Left hindlimb (tissue), 1 donor: Measurements from ENCODE around the gene SEPHS2.
"Not testable (repeated sequence)": the region's sequence is repeated elsewhere in the genome, so short reads cannot be mapped to it uniquely, and the experiment has no call there.

ENCODE experiments used
- DNase-seq: peaks from one replicate; pipeline ENCODE4 v3.0.0-alpha.2; 2018

The SEPHS2 gene

GRCh38 chr16:30445408-30446202 lies at the start of gene SEPHS2:
Gene SEPHS2, minus strand, starts transcription at chr16:30445874. Its CDS starts 147 bp downstream, at chr16:30445727.
- peak; percentile 95 for DNase-seq

- no peak for DNase-seq
Measured at GRCh38 chr16:30494709-30495108, 49.0 kb upstream of the SEPHS2 start.

GRCh38 chr16:30493941-30494488 lies 48.3 kb upstream of the SEPHS2 start:
- DNase-seq = no peak

- DNase-seq = no peak
Measured at GRCh38 chr16:30491744-30492308, 46.2 kb upstream of the SEPHS2 start.

- no peak for DNase-seq
Measured at GRCh38 chr16:30491229-30491628, 45.6 kb upstream of the SEPHS2 start.

GRCh38 chr16:30490210-30490609 lies 44.5 kb upstream of the SEPHS2 start:
- DNase-seq = no peak

- DNase-seq = no peak
Measured at GRCh38 chr16:30488764-30489605, 43.3 kb upstream of the SEPHS2 start.

- no peak for DNase-seq
Measured at GRCh38 chr16:30485818-30486436, 40.3 kb upstream of the SEPHS2 start.

- DNase-seq = no peak
Measured at GRCh38 chr16:30484887-30485286, 39.2 kb upstream of the SEPHS2 start.

GRCh38 chr16:30482366-30482765 lies 36.7 kb upstream of the SEPHS2 start:
- DNase-seq = no peak

- DNase-seq = no peak
Measured at GRCh38 chr16:30481381-30481780, 35.7 kb upstream of the SEPHS2 start.

- DNase-seq = no peak
Measured at GRCh38 chr16:30478766-30479478, 33.2 kb upstream of the SEPHS2 start.

GRCh38 chr16:30477773-30478172 lies 32.1 kb upstream of the SEPHS2 start:
- DNase-seq = not testable (repeated sequence)

GRCh38 chr16:30476991-30477390 lies 31.3 kb upstream of the SEPHS2 start:
- DNase-seq = no peak

- DNase-seq = no peak
Measured at GRCh38 chr16:30474684-30475083, 29.0 kb upstream of the SEPHS2 start.

- DNase-seq = no peak
Measured at GRCh38 chr16:30474074-30474452, 28.4 kb upstream of the SEPHS2 start.

GRCh38 chr16:30473231-30474073 lies 27.8 kb upstream of the SEPHS2 start:
- DNase-seq = no peak

- DNase-seq = no peak
Measured at GRCh38 chr16:30472328-30472942, 26.8 kb upstream of the SEPHS2 start, which contains the start of gene ITGAL. Gene ITGAL, plus strand, starts transcription at chr16:30472742. Its CDS starts 96 bp downstream, at chr16:30472838.

GRCh38 chr16:30470632-30470995 lies 24.9 kb upstream of the SEPHS2 start:
- DNase-seq = no peak

GRCh38 chr16:30470170-30470512 lies 24.5 kb upstream of the SEPHS2 start:
- no peak for DNase-seq

GRCh38 chr16:30464078-30464477 lies 18.4 kb upstream of the SEPHS2 start:
- DNase-seq = no peak
